ENCODE results near the gene SERPINB13.

SERPINB13 gene

GRCh38 chr18:63552581-63552980 lies 34.6 kb upstream of the SERPINB13 start:
- DNase-seq (ENCODE audit: low read depth), result no peak
- H3K4me3 ChIP-seq (ENCODE audit: low read depth, low read length), result no peak overlapping the region
- no peak for TF ChIP-seq CTCF (IDR thresholded peaks at IDR 0.05; ENCODE audit: insufficient read depth, low read depth, low read length, missing control alignments)

- no peak for DNase-seq (ENCODE audit: low read depth)
- H3K4me3 ChIP-seq (ENCODE audit: low read depth, low read length), result no peak overlapping the region
- no peak for TF ChIP-seq CTCF (IDR thresholded peaks at IDR 0.05; ENCODE audit: insufficient read depth, low read depth, low read length, missing control alignments)
Measured at GRCh38 chr18:63553081-63553480, 34.1 kb upstream of the SERPINB13 start.

GRCh38 chr18:63559567-63560491 lies 27.3 kb upstream of the SERPINB13 start:
- no peak overlapping the region for H3K4me3 ChIP-seq (ENCODE audit: low read depth, low read length)
- no peak for TF ChIP-seq CTCF (IDR thresholded peaks at IDR 0.05; ENCODE audit: insufficient read depth, low read depth, low read length, missing control alignments)
- DNase-seq (ENCODE audit: low read depth), result peak; percentile 42

GRCh38 chr18:63562284-63562683 lies 24.9 kb upstream of the SERPINB13 start:
- no peak for TF ChIP-seq CTCF (IDR thresholded peaks at IDR 0.05; ENCODE audit: insufficient read depth, low read depth, low read length, missing control alignments)
- H3K4me3 ChIP-seq (ENCODE audit: low read depth, low read length), result no peak overlapping the region
- DNase-seq (ENCODE audit: low read depth), result peak; percentile 33

- no peak for TF ChIP-seq CTCF (IDR thresholded peaks at IDR 0.05; ENCODE audit: insufficient read depth, low read depth, low read length, missing control alignments)
- DNase-seq (ENCODE audit: low read depth), result no peak
- H3K4me3 ChIP-seq (ENCODE audit: low read depth, low read length), result no peak overlapping the region
Measured at GRCh38 chr18:63564021-63564420, 23.1 kb upstream of the SERPINB13 start.

- no peak for DNase-seq (ENCODE audit: low read depth)
- no peak overlapping the region for H3K4me3 ChIP-seq (ENCODE audit: low read depth, low read length)
- TF ChIP-seq CTCF (IDR thresholded peaks at IDR 0.05; ENCODE audit: insufficient read depth, low read depth, low read length, missing control alignments), result no peak
Measured at GRCh38 chr18:63564561-63564960, 22.6 kb upstream of the SERPINB13 start.

Data from GM12865 (cell line).